HG03108 (cell line): ENCODE data around the gene ADD1.

ENCODE experiments used
- ATAC-seq: cut with Tn5 transposase; IDR thresholded peaks from one replicate; pipeline ENCODE4 v1.9.1; 2021; ENCODE audit warnings: moderate library complexity; ENCODE audit not compliant: unreplicated experiment

Gene ADD1

GRCh38 chr4:2820216-2820982, 23.2 kb upstream of the ADD1 start:
- ATAC-seq, result no peak

DNA sequence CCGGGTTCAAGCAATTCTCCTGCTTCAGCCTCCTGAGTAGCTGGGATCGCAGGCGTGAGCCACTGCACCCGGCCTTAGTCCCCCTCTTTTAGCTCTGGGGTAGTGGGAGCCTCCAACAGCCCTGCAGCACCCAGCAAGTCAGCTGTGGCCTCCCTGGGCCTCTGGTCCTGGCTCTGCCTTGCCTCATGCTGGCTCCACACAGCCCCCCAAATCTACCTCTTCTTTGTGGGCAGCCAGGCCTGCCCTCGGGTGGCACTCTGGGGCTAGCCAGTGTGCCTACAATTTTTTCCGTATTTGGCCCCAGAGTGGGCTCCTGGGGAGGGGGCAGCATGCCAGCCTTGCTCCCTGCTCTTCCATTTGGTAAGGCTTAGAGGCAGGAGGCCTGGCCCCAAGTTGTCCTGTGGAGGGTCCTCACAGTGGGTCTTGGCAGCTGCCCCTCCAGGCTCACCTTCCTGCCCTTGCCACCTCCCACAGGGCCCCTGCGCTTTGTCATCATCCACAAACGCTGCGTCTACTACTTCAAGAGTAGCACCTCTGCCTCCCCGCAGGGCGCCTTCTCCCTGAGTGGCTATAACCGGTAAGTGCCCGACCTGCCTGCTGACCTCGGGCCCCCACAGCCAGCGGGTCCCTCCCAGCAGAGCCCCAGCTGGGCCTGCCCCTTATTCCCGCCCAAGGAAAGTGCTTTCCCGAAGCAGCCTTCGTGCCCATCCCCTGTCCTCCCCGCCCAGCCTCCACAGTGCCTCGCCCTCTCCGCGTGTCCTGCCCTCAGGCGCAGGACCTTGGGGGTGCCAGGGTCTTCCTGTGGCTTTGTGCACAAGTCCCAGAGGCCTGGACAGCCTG, 21.0 kb upstream of the ADD1 start:
- no peak for ATAC-seq

DNA sequence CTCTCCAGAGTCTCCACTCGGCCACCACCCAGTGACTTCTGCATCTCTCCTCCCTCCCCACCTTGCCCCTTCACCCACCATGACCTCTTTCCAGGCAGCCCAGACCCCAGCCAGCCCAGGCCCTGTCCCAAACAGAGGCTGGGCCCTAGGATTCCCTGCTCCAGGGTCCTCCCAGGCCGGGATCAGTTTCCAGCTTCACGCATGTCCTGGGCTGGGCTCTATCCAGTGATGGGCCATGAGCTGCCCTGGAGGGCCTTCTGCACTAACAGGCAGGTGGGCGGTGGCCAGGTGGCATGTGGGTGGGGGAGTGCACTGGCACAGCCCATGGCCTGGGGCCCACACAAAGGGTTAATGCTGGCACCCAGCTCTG, 20.4 kb upstream of the ADD1 start:
- ATAC-seq, result no peak

DNA sequence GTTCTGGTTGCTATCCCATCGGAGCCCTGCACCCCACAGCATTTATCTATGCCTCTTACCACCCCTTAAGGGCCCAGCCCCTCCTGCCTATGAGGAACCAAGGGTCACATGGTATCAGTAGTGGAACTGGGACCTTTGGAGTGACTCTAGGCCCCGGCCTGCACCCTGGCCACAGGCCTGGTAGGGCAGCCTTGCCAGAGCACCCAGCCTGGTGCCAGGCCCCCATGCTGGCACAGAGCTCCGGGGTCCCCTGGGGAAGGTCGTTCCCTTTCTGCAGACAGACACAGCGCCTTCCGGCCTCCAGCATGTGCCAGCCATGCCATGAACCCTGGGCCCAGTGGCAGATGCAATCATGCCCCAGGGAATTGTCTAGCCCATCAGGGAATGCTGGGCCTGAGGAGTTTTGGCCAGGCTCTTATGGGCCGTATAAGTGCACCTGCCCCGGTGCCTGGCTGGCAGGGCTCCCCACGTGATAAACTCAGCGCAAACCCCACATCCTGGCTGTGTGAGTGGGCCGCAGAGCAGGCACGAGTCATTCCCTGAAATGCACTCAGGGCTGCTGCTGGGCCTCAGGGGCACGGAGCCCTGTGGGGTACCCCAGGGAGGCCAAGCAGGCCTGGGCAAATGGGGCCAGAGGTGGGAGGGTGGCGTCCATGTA, 19.8 kb upstream of the ADD1 start:
- ATAC-seq, result no peak

- ATAC-seq, result no peak
Measured at GRCh38 chr4:2824329-2824835, 19.3 kb upstream of the ADD1 start.

GRCh38 chr4:2824836-2825381, 18.7 kb upstream of the ADD1 start:
- ATAC-seq, result no peak

DNA sequence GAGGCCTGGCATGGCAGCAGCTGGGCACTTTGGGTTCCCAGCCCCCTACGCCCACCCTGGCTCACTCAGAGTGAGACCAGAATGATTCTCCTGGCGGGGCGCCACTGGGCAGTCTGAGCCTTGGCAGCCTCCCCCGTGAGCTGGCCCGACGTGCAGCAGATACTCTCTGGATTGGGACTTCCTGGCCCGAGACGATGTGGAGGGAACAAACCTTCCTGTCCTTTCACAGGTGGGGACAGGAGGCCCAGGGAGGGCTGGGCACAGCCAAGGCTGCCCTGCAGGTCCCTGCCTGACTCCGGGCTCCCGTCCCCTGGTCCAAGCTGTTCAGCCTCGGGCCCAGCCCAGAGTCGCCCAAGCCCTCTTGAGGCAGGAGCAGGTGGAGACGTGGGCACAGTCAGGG, 17.9 kb upstream of the ADD1 start:
- ATAC-seq, result no peak

DNA sequence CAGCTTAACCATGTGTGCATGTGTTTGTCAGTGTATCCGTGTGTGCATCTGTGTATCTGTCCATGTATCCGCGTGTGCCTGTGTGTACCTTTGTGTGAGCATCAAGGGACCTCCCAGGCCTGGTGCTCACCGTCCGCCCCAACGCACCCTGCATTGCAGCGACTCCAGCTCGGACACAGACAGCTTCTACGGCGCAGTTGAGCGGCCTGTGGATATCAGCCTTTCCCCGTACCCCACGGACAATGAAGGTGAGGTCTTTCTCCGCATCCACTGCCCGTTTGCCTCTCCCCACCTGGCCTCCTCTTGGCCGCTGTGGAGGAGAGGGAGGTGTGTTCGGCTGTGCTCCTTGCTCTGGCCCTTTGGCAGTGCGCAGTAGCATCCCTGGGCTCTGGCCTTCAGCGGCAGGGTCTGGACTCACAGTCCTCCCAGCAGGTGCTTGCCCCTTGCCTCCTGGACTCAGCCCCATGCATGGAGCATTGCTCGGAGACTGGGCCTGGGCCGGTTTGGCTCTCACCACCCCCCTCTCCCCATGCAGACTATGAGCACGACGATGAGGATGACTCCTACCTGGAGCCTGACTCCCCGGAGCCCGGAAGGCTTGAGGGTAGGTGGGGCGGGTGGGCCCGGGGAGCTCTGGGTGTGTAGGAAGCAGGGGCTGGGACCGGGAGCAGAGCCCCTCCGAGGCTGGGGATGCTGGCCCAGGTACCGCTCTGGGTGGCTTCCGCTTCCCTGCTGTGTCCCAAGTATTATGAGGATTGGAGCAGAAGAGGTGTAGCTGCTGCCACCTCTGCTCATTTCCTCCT, 16.4 kb upstream of the ADD1 start:
- ATAC-seq, result no peak

GRCh38 chr4:2827874-2828751, 15.5 kb upstream of the ADD1 start:
- no peak for ATAC-seq

DNA sequence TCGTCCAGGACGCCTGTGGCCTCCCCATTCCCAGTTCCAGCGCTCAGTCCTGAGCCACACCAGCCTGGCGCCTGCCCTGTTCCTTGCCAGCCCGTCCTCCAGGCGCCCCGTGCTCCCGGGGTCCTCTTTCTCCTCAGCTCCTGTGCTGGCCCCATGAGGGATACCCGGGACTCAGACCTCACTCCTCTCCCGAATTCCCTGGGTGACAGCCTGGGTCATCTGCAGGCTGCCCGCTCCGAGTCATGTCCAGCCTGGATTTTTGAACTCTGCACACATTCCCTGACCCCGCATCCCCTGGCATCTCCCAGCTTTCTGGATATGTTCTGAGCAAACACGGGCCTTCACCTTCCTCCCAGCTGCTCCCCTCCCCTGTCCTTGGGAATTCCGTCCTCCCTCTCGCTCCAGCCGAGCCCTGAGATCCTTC, 14.9 kb upstream of the ADD1 start:
- ATAC-seq, result no peak

DNA sequence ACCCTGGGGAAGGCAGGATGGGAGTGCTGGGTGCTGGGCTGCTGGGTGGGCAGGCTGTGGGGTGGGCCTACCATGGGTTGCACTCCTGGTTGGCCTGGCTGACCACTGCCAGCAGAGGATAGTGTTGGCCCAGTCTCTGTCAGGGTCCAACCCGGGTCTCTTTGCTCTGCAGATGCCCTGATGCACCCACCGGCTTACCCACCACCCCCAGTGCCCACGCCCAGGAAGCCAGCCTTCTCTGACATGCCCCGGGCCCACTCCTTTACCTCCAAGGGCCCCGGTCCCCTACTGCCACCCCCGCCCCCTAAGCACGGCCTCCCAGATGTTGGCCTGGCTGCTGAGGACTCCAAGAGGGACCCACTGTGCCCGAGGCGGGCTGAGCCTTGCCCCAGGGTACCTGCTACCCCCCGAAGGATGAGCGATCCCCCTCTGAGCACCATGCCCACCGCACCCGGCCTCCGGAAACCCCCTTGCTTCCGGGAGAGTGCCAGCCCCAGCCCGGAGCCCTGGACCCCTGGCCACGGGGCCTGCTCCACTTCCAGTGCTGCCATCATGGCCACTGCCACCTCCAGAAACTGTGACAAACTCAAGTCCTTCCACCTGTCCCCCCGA, 14.2 kb upstream of the ADD1 start:
- no peak for ATAC-seq

DNA sequence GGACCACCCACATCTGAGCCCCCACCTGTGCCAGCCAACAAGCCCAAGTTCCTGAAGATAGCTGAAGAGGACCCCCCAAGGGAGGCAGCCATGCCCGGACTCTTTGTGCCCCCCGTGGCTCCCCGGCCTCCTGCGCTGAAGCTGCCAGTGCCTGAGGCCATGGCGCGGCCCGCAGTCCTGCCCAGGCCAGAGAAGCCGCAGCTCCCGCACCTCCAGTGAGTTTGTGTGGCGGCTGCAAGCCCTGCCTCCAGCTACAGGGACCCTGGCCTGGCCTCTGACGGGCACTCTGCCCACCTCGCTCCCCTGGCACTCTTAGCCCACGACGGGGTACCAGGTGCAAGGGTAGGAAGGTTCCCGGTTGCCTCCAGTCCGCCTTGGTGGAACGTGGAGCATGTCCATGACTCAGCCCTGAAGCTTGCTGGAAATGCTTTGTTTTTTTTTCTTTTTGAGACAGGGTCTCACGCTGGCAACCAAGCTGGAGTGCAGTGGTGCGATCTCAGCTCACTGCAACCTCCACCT, 13.7 kb upstream of the ADD1 start:
- ATAC-seq, result no peak

DNA sequence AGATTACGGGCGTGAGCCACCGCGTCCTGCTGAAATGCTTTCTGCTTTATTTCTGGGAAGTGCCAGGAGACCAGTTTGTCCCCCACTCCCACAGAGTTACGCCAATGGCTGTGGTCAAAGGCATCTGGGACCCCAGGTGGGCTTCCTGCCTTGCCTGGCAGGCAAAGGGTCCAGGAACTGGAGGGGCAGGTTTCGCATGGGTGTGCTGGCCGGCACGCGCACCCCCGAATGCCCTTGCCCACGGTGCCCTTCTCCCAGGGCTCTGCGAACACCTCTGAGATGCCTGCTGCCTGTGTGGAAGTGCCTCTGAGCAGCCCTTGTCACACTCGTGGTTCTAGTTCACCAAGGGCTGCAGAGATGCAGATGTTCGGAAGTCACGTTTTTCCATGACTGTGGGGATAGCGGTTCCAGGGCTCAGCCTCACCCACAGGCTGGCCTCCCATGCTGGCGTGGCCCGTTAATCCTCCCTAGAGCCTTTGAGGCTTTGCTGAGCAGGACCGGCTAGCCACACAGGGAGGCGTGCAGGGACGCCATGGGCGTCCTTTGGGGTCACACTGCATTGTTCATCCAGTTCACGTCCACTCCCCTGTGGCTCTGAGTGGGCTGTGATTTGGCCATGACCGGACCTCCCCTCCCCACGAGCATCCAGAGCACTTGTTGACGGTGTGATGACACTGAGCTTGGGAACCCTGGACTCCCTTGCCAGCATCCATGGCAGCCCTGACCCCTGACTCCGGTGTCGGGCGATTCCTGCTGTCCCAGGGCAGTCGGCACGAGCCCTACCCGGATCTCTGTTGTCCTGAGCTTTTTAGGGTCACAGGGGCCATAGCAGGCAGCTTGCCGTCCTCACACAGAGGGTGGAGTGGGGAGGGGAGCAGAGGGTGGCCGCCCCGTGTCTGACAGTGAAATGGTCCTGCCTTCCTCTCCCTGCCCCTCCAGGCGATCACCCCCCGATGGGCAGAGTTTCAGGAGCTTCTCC, 12.7 kb upstream of the ADD1 start:
- ATAC-seq, result no peak

- no peak for ATAC-seq
Measured at GRCh38 chr4:2831611-2832308, 11.9 kb upstream of the ADD1 start.

- ATAC-seq, result peak; percentile 60
Measured at GRCh38 chr4:2832309-2832980, 11.2 kb upstream of the ADD1 start.

GRCh38 chr4:2832981-2833670, 10.5 kb upstream of the ADD1 start:
- ATAC-seq, result no peak
